A673 (cell line): ENCODE measurements around the gene FAM177B.

ENCODE experiments used
- CTCF ChIP-seq: fragments of 300-800, 200-600 bp; sonication (generic); conservative IDR thresholded peaks from 2 replicates; pipeline ENCODE4 v1.5.1; 2017; ENCODE audit warnings: low read depth, mild to moderate bottlenecking, antibody characterized with exemption, low read length, moderate library complexity, mixed read lengths
- EZH2 ChIP-seq: fragments of 200-600 bp; sonication (generic); IDR thresholded peaks from 2 replicates; pipeline ENCODE4 v1.6.1; 2017; ENCODE audit warnings: borderline replicate concordance, low read depth, mild to moderate bottlenecking, mixed read lengths, antibody characterized with exemption, low read length; ENCODE audit not compliant: poor library complexity, severe bottlenecking

DNA sequence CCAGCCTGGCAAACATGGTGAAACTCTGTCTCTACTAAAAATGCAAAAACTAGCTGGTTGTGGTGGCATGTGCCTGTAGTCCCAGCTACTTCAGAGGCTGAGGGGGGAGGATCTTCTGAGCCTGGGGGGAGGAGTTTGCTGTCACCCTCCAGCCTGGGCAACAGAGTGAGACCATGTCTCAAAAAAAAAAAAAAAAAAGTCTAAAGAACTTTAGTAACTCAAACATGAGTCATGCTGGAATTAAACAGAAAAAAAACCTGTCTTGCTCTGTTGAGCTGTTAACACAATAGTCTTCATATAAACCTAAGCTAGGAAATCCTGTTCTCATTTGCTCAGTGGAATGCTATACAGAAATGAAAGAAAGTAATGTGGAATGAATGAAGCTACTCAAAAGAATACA is 61.1 kb downstream of the FAM177B start:
- TF ChIP-seq CTCF (no peak), EZH2 (no peak)
